ENCODE data around the gene GLI2.

The GLI2 gene

GRCh38 chr2:120735746-120736170, at the start of gene GLI2:
TSS of gene GLI2 (plus strand) at chr2:120735868. CDS start at chr2:120797321, 61,453 bp downstream.
- DNase-seq, result no peak

DNA sequence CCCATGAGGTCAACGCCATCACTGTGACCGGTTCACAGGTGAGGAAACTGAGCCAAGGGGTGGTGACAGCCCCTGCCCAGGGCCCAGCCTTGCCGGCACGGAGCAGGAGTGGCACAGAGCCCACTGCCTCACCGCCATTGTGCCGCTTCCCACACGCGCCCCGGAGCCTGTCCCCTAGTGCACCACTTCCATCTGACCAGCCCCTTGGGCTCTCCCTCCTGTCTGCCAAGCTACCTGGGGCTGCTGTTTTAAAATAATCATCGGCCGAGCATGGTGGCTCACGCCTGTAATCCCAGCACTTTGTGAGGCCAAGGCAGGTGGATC, 49.7 kb upstream of the GLI2 start:
- DNase-seq, result no peak

- DNase-seq, result no peak
Observed at GRCh38 chr2:120686511-120687168, 49.0 kb upstream of the GLI2 start.

DNA sequence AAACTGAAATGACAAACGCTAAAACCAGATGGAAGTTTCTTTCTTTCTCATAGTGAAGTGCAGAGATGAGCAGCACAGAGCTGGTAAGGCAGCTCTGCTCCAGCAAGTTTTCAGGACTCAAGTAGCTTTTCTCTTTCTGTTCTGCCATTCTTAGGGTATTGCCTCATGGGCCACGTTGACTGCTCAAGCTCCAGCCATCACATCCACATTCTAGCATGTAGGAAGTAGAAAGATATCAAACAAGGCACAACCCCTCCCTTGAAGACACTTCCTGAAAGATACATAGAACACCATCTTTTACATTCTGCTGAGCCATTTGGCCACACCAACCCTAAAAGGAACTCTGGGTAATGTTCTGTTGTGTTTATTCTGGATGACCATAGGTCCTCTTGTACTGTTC, 48.5 kb upstream of the GLI2 start:
- no peak for DNase-seq

DNA sequence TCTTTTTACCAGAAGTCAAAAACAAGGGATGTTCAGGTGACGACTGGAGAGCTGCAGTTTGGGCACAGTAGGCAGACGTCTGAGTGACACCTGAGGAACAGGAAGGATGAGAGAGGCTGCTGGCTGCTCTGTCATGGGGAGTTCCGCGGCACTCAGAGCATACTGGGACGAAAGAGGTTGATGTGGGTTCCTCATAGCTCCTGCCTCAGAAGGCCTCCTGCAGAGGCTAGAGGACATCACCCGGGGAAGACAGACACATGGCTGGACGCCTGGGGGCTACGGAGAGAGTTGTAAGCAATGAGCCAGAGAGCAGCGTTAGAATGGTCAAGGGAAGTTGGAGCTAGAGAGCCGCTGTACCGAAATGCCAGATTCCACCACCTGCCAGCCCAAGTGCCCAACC, 45.1 kb upstream of the GLI2 start:
- no peak for DNase-seq

GRCh38 chr2:120691410-120691809, 44.3 kb upstream of the GLI2 start:
- no peak for DNase-seq

GRCh38 chr2:120692691-120693090, 43.0 kb upstream of the GLI2 start:
- DNase-seq, result no peak

DNA sequence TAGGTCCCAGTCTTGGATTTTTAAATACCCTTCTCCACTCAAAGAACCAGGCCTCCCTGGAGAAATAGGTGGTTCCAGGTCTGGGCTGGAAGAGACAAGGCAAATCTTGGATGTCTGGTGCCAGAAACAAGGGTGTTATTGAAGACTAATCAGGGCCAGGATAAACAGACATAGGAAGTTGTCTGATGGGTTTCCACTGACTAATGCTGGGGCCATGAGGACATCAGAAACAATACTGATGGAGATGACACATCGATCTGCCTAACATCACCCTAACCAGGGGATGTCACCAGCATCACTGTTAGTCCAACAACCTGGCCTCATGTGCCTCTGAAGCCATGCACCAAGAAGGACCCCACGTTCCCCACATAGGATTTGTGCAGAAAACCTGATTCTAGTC, 42.5 kb upstream of the GLI2 start:
- no peak for DNase-seq

DNA sequence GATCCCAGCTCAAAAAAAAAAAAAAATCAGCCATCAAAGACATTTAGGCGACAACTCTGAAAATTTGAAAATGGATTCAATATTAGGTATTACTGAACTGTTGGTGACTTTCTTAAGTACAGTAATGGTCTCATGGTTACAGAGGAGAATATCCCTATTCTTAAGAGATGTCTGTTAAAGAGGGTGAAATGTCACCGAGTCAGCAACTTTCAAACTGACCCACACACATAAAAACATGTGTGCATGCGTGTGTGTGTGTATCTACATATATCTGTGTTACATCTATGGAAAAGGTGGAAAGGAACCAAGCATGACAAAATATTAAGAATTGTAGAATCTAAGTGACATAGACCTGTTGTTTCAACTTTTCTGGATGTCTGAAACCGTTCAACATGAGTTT, 41.6 kb upstream of the GLI2 start:
- DNase-seq, result no peak

DNA sequence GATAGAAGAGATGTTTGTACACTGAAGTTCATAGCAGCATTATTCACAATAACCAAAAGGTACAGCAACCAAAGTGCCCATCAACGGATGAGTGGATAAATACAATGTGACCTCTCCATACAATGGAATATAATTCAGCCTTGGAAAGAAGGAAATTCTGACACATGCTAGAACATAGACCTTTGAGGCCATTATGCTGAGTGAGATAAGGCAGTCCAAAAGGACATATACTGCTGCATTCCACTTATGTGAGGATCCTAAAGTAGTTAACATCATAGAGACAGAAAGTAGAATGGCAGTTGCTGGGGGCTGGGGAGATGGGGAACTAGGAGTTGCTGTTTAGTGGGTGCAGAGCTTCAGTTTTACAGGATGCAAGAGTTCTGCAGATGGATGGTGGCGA, 38.2 kb upstream of the GLI2 start:
- no peak for DNase-seq

DNA sequence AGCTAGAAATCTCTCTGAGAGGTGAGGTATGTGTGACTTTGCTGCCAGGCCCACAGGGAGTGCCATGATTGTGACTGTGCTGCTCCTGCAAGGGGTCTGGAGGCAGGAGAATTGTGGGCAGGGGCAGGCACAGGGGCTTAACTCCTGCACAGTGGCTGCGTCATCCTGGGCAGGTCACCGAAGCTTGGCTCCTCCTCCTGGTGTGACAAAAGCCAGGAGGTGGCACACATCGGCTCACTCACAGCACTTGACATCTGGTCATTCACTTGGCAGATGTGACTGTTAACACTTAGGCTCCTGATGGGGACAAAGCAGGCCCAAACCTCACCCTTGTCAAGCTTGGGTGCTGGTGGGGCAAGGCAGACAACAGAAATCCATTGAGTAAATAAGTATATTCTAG, 36.4 kb upstream of the GLI2 start:
- DNase-seq, result no peak

GRCh38 chr2:120700659-120701058, 35.0 kb upstream of the GLI2 start:
- DNase-seq, result no peak

- DNase-seq, result no peak
Observed at GRCh38 chr2:120701096-120701495, 34.6 kb upstream of the GLI2 start.

DNA sequence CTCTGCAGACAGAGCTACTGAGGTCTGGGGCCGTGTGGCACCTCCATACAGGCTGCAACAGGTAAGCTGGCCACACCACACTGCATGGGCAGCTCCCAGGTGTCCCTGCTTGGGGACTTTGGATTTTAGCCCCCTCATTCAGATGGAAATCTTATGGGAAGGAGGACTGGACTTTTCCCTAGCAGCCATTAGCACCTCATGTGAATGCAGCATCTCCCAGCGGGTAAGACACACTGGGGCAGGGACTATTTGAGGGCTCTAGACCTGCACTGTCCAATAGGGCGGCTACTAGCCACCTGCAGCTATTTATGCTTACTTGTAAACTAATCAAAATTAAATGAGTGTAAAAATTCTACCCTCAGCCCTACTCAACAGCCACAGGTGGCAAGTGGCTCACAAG, 34.2 kb upstream of the GLI2 start:
- DNase-seq, result no peak

DNA sequence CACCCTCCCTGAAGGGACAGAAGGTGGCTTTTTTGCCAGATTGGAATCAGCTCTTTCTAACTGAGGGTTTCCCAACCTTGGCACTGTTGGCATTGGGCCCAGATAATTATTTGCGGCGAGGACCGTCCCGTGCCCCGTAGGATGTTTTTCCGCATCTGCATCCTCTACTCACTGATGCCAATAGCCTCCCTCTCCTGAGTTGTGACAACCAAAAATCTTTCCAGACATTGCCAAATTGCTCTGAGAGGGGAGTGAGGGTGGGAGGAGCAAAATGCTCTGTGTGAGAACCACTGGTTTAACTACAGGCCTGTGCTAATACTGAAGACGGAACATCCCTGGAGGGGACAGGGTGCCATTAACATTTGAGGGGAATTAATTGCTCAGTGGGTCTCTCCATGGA, 33.6 kb upstream of the GLI2 start:
- DNase-seq, result no peak

DNA sequence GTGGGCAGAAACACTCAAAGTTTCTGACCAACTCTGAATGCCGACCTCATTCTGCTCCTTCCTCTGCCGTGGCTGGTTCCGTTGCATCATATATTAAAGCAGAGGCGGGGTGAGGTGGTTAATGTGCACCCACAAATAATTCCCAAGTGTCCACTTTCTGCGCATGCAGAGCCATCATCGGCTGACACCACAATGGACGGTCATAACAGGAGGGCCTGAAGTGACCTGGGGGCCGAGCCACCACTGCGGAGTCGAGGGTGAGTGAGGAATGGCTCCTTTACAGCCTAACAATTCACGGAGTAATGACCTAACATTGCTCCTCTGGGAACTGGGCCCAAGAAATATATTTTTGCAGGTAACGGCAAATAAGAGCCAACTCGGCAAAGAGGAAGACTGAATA, 32.9 kb upstream of the GLI2 start:
- no peak for DNase-seq

DNA sequence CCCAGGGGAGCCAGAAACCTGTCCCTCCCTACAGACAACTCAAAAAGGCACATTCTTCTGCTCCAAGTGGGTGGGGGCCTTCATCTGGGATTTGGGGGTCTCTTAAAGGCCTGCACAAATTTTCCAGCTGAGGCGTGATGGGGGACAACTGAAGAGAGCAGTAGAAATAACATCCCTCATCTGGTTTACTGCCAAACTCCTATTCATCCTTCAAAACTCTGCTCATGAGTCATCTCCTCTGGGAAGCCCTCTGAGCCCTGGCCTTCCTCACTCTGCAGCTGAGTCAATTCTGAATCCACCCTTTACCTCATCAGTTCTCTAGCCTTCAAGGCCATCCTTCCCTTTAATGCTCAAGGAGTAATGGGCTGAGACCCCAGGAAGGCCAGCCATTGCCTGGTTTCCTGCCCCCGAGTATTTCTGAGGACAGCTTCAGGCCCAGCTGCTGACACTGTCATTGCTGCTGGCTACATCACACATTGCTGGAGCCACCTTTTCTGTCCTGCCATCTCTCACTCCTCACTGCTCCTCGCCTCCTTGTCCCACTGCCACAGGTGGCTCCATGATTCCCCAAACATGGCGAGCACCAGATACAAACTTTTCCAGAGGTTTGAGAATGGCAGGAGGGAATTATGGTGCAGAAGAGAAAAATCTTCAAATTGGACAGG, 32.2 kb upstream of the GLI2 start:
- DNase-seq, result no peak

DNA sequence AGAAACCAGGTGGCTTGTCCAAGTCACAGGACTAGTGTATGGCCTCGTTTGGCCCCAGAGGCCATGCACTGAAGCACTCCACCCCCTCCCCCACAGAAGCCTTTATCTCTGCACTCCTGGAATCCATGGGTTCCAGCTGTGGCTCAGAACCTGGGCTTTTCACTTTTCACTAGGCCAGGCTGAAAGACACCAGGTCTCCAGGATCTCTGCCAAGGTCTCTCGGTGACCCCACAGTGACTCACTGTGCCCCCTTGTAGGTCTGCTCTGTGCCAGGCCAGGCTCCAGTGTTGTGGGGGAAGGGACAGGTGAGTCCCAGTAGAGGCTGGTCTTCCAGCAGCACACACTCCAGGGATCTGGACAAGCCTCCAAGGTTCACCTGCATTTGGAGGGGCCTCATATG, 31.0 kb upstream of the GLI2 start:
- DNase-seq, result no peak

- no peak for DNase-seq
Observed at GRCh38 chr2:120707816-120708215, 27.9 kb upstream of the GLI2 start.

DNA sequence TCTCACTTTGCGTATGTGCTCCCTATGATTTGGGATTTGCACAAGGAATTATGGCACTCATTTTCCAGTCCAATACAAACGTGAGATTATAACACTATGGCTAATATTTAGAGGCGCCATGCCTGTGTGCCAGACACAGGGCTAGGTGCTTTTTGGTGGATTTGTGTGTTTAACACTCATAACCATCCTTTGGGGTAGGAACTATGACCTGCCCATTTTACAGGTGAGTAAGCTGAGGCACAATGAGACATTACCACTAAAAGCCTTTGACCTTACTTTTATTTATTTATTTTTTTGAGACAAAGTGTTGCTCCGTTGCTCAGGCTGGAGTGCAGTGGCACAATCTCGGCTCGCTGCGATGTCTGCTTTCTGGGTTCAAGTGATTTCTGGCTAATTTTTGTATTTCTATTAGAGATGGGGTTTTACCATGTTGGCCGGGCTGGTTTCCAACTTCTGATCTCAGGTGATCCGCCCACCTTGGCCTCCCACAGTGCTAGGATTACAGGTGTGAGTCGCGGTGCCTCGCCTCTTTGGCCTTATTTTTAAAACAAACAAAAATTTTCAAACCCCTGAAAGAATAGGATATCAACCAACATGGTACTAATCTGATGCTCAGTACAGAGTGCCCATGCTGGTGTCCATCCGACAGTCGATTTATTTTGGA, 26.6 kb upstream of the GLI2 start:
- no peak for DNase-seq

GRCh38 chr2:120709608-120710041, 26.0 kb upstream of the GLI2 start:
- DNase-seq, result no peak

DNA sequence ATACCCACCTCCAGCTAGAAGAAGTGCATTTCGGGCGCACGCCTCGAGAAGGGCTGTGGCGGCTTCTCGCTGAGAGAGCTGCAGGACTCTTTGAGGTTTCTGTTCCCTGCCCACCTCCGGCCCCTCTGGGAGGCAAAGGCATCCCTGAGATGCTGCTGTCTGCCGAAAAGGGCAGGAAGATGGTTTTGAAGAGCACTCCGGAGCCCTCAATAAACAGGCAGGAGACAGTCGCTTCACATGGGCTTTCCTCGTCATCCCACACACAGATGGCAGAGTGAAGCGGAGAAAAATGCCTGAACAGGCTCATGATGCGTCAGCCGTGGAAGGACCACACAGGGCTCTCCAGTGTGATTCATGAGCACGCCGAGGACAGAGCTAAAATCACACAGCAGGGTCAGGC, 25.4 kb upstream of the GLI2 start:
- DNase-seq, result no peak

GRCh38 chr2:120711694-120712093, 24.0 kb upstream of the GLI2 start:
- DNase-seq, result no peak

GRCh38 chr2:120712180-120712681, 23.4 kb upstream of the GLI2 start:
- no peak for DNase-seq
